ENCODE data around the gene IBTK.

GRCh38 chr6:82247505-82248272 is at the start of gene IBTK:
- TF ChIP-seq CTCF (IDR thresholded peaks at IDR 0.05; ENCODE audit: control extremely low read depth in 1 of 3, insufficient read depth in 1 of 3, low read depth in 1 of 3, low read length in 3 of 3) (no peak), ATF2 (IDR thresholded peaks at IDR 0.05; ENCODE audit: low read length) (no peak), HDAC6 (IDR thresholded peaks at IDR 0.05; ENCODE audit: low read depth, low read length) (no peak), RFX5 (IDR thresholded peaks at IDR 0.05; ENCODE audit: borderline replicate concordance, low read depth, low read length) (no peak), GABPA (IDR thresholded peaks at IDR 0.05; ENCODE audit: borderline replicate concordance, insufficient read depth, low read length) (no peak), POLR2A (IDR thresholded peaks at IDR 0.05; ENCODE audit: control extremely low read depth in 1 of 2, low read depth in 2 of 2, low read length in 2 of 2) (peak in 1 of 2 experiments; percentile 77; a peak in 2 of 3 replicates), EZH2 (IDR thresholded peaks at IDR 0.05; ENCODE audit: low read depth, low read length, severe bottlenecking) (no peak), SIN3A (conservative IDR thresholded peaks at IDR 0.05 in 1 of 2, IDR thresholded peaks at IDR 0.05 in 1 of 2; ENCODE audit: low read depth in 1 of 2, low read length in 2 of 2) (no peak), CEBPB (IDR thresholded peaks at IDR 0.05; ENCODE audit: low read depth, low read length) (no peak), TAF7 (optimal IDR thresholded peaks at IDR 0.05; ENCODE audit: borderline replicate concordance, low read depth, low read length) (peak; percentile 38), SP2 (IDR thresholded peaks at IDR 0.05; ENCODE audit: low read length) (no peak), YY1 (IDR thresholded peaks at IDR 0.05; ENCODE audit: low read depth, low read length) (0 out of 2 replicates have a peak, but pooled peaks have one; percentile 33)

Measured in H1 (cell line).